Kidney epithelial cell (primary cell): ENCODE data around the gene MTOR. TPM values are rescaled to one million over a fixed set of nuclear protein-coding genes. Genes with fewer than 3 reads are reported as not detected.
"Not testable (repeated sequence)": the region's sequence is repeated elsewhere in the genome, so short reads cannot be mapped to it uniquely, and the experiment has no call there.

ENCODE experiments used
- DNase-seq: peaks from one replicate; pipeline ENCODE4 v3.0.0-alpha.2; 2010; ENCODE audit warnings: low read depth
- H3K27me3 ChIP-seq: 2 replicates; pipeline ENCODE4 v1.6.0; 2011; ENCODE audit warnings: low read length; ENCODE audit not compliant: control insufficient read depth, insufficient read depth
- H3K36me3 ChIP-seq: 2 replicates; pipeline ENCODE4 v1.5.1; 2011; ENCODE audit warnings: low read length; ENCODE audit not compliant: control insufficient read depth, insufficient read depth
- H3K4me3 ChIP-seq: 2 replicates; pipeline ENCODE4 v1.5.1; 2011; ENCODE audit warnings: low read depth, mild to moderate bottlenecking, control low read depth, low read length
- total RNA-seq: library from RNA; depleted of rRNA; stranded (reverse); fragments of >200 nt; gene quantifications from 2 replicates; pipeline ENCODE4 v1.2.3, GENCODE V29; 2015
- TF ChIP-seq, protein P1 (sequence below): IDR thresholded peaks from 2 replicates; pipeline ENCODE4 v1.5.1; 2011; ENCODE audit warnings: mild to moderate bottlenecking, moderate library complexity, low read length, control low read depth, inconsistent platforms; ENCODE audit not compliant: insufficient read depth, poor library complexity, severe bottlenecking

The MTOR gene
- total RNA-seq, 1 donor from 2014 or later, result 41.3 TPM

DNA sequence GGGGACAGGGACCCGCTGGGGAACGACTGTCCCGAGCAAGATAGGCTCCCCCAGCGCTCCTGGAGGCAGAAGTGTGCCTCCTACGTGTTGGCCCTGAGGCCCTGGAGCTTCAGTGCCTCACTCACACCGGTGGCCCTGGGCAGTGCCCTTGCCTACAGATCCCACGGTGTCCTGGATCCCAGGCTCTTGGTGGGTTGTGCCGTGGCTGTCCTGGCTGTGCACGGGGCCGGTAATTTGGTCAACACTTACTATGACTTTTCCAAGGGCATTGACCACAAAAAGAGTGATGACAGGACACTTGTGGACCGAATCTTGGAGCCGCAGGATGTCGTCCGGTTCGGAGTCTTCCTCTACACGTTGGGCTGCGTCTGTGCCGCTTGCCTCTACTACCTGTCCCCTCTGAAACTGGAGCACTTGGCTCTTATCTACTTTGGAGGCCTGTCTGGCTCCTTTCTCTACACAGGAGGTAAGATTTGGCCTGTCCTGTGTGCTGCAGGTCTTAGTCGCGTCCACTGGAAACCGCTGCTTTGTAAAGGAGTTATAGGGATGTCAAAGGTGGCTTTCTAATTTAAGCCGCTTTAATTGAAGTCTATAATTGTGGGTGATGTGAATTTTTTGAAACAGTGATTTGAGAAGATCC, 11.4 kb upstream of the MTOR start:
- Histone ChIP-seq H3K36me3 (no peaks in the 10 kb centered on the region), H3K27me3 (no peaks in the 10 kb centered on the region), H3K4me3 (peak overlapping the region; percentile 76)
- no peak for DNase-seq
- TF ChIP-seq, protein P1, sequence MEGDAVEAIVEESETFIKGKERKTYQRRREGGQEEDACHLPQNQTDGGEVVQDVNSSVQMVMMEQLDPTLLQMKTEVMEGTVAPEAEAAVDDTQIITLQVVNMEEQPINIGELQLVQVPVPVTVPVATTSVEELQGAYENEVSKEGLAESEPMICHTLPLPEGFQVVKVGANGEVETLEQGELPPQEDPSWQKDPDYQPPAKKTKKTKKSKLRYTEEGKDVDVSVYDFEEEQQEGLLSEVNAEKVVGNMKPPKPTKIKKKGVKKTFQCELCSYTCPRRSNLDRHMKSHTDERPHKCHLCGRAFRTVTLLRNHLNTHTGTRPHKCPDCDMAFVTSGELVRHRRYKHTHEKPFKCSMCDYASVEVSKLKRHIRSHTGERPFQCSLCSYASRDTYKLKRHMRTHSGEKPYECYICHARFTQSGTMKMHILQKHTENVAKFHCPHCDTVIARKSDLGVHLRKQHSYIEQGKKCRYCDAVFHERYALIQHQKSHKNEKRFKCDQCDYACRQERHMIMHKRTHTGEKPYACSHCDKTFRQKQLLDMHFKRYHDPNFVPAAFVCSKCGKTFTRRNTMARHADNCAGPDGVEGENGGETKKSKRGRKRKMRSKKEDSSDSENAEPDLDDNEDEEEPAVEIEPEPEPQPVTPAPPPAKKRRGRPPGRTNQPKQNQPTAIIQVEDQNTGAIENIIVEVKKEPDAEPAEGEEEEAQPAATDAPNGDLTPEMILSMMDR, result no peak

DNA sequence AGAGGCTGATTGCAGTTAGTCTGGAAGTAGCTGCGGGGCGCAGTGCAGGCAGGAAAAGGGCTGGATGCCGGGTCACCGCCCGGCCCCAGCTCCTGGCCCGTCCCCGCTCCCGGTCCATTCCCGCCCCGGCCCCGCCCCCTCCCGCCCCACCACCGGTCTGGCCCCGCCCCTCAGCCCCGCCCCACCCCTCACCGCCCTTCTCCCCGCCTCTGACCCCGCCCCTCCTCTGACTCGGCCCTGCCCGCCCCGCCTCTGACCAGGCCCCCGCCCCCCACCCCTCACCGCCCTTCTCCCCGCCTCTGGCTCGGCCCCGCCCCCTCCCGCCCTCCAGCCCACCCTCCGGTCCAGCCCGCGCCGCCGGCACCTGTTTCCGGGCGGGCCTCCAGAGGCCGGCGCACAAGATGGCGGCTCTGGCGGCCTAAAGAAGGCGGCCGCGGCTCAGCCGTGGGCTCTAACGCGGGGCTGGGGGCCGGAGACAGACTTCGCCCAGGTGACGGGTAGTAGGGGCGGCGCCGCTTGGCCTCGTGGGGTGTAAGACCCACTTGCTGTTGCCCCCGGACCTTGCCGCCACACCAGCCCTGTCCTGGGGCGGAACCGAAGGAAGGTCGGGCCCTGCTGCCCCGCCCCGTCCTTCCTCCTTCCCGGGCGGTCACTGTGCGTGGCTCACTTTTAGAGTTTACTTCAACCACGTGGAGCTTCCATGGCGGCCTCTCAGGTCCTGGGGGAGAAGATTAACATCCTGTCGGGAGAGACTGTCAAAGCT, 10.7 kb upstream of the MTOR start, which contains the start of gene UBIAD1:
UBIAD1 (plus strand) TSS at position 367 of the 763 bp plus-strand sequence; CDS start at position 701, 334 bp downstream.
- peak within 1 kb of the TSS; percentile 76 for H3K4me3 ChIP-seq
- DNase-seq, result peak; percentile 29

DNA sequence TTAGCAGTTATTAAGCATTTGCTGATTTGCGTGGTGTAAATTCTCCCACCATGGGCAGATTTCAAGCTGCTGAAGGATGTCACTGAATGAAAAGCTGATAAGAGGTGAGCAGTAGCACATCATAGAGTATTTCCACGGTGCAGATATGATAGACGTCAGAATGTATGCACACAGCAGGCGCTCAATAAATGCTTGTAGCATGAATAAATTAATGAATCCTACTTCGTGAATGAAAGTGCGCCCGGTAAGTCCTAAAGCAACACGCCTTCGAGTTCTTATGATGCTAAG, 10.1 kb upstream of the MTOR start:
- H3K27me3 ChIP-seq, result no peaks in the 10 kb centered on the region
- TF ChIP-seq, protein P1, result no peak
- H3K4me3 ChIP-seq, result no peak overlapping the region
- DNase-seq, result no peak
- H3K36me3 ChIP-seq, result no peaks in the 10 kb centered on the region

More for the DNA sequence above, 10.7 kb upstream of the MTOR start, which contains the start of gene UBIAD1:
- TF ChIP-seq, protein P1, result no peak
- Histone ChIP-seq H3K36me3 (no peaks in the 10 kb centered on the region), H3K27me3 (no peaks in the 10 kb centered on the region)

- H3K27me3 ChIP-seq, H3K36me3 ChIP-seq, H3K4me3 ChIP-seq, DNase-seq: not testable (repeated sequence)
Observed at GRCh38 chr1:11267350-11268337, 5.3 kb upstream of the MTOR start.

GRCh38 chr1:11266268-11267074, 4.1 kb upstream of the MTOR start:
- DNase-seq, result no peak
- Histone ChIP-seq H3K27me3 (no peaks in the 10 kb centered on the region), H3K4me3 (no peak overlapping the region), H3K36me3 (no peaks in the 10 kb centered on the region)
- TF ChIP-seq, protein P1, result no peak
